Measurements from ENCODE around the gene SLC10A4. TPM values are rescaled to one million over a fixed set of nuclear protein-coding genes. Genes with fewer than 3 reads are reported as not detected.

Gene SLC10A4
- total RNA-seq, 1 experiment from 2014 or later, result 2.1 TPM

Other genes starting within 250 kb of the SLC10A4 start
- 2.7 and 2.9 TPM in 2 replicates for gene TEC, start 213.5 kb upstream of the SLC10A4 start, total RNA-seq (2014; rRNA removed; shearing (Covaris generic))
- gene SLAIN2, start 141.8 kb upstream of the SLC10A4 start, total RNA-seq (2014; rRNA removed; shearing (Covaris generic)), result 33.2 and 35.8 TPM in 2 replicates
- gene ZAR1, start 6.9 kb downstream of the SLC10A4 start, total RNA-seq (2014; rRNA removed; shearing (Covaris generic)), result not detected in 2 replicates